Fibroblast of lung (primary cell): ENCODE results near the gene JAKMIP1. TPM values are rescaled to one million over a fixed set of nuclear protein-coding genes. Genes with fewer than 3 reads are reported as not detected.

Experiments used
- DNase-seq, 2 donors: peaks; one replicate each; pipeline versions ENCODE4 v3.0.0 to v3.0.0-alpha.2; 2010; ENCODE audit warnings: low read depth in 2 of 2
- H2AFZ ChIP-seq: 2 replicates; pipeline ENCODE4 v1.5.1; 2012; ENCODE audit warnings: low read length, control low read depth, inconsistent platforms
- H3K27ac ChIP-seq: 2 replicates; pipeline ENCODE4 v1.5.1; 2011; ENCODE audit warnings: low read length, control low read depth; ENCODE audit not compliant: insufficient read depth
- H3K27me3 ChIP-seq: 2 replicates; pipeline ENCODE4 v1.5.1; 2011; ENCODE audit warnings: mild to moderate bottlenecking, low read length; ENCODE audit not compliant: control insufficient read depth, insufficient read depth
- H3K36me3 ChIP-seq: 2 replicates; pipeline ENCODE4 v1.5.1; 2011; ENCODE audit warnings: low read length; ENCODE audit not compliant: control insufficient read depth, insufficient read depth
- H3K4me1 ChIP-seq: 2 replicates; pipeline ENCODE4 v1.5.1; 2011; ENCODE audit warnings: low read length; ENCODE audit not compliant: control insufficient read depth, insufficient read depth; ENCODE audit errors: extremely low read depth
- H3K4me2 ChIP-seq: 2 replicates; pipeline ENCODE4 v1.5.1; 2011; ENCODE audit warnings: low read length, control low read depth; ENCODE audit not compliant: insufficient read depth; ENCODE audit errors: extremely low read depth
- H3K4me3 ChIP-seq, 4 experiments: fragments of 200-600 bp in 1 of 4; sonication (generic) in 1 of 4; replicated peaks in 1 of 4; 2 replicates each; pipeline ENCODE4 v1.5.1; 2011 to 2016; ENCODE audit warnings: low read length in 4 of 4, low read depth in 3 of 4, mild to moderate bottlenecking in 3 of 4, control low read depth in 2 of 4, inconsistent platforms in 1 of 4, mixed read lengths in 1 of 4; ENCODE audit not compliant: insufficient read depth in 1 of 4; ENCODE audit errors: control extremely low read depth in 1 of 4
- H3K79me2 ChIP-seq: 2 replicates; pipeline ENCODE4 v1.5.1; 2012; ENCODE audit warnings: mild to moderate bottlenecking, low read length, inconsistent platforms; ENCODE audit not compliant: control insufficient read depth, insufficient read depth
- H3K9ac ChIP-seq: 2 replicates; pipeline ENCODE4 v1.5.1; 2011; ENCODE audit warnings: mild to moderate bottlenecking, low read length, control low read depth; ENCODE audit not compliant: insufficient read depth
- H3K9me3 ChIP-seq: 2 replicates; pipeline ENCODE4 v1.5.1; 2012; ENCODE audit warnings: low read depth, low read length; ENCODE audit not compliant: control insufficient read depth, insufficient read depth
- H4K20me1 ChIP-seq: 2 replicates; pipeline ENCODE4 v1.5.1; 2011; ENCODE audit warnings: low read length; ENCODE audit not compliant: control insufficient read depth, insufficient read depth; ENCODE audit errors: extremely low read depth
- EZH2 ChIP-seq: IDR thresholded peaks from 2 replicates; pipeline ENCODE4 v1.5.1; 2012; ENCODE audit warnings: low read length, control low read depth, mild to moderate bottlenecking; ENCODE audit errors: missing control alignments
- polyA plus RNA-seq, 2 donors: library from polyadenylated mRNA; depleted of rRNA in 1 of 2; stranded (reverse) in 1 of 2; unstranded in 1 of 2; fragments of >200 nt; gene quantifications; 2 replicates each; pipeline ENCODE4 v1.2.1, GENCODE V29; 2011 to 2012; ENCODE audit warnings: missing spikeins in 1 of 2
- total RNA-seq: library from RNA; depleted of rRNA; stranded (reverse); fragments of >200 nt; gene quantifications from 2 replicates; pipeline ENCODE4 v1.2.1, GENCODE V29; 2014
- TF ChIP-seq, protein P1 (sequence below), 2 donors: IDR thresholded peaks in 1 of 2; conservative IDR thresholded peaks in 1 of 2; 1 replicate in 1 of 2; 2 replicates in 1 of 2; pipeline ENCODE4 v1.5.1; 2011 to 2012; ENCODE audit warnings: low read length in 2 of 2, control low read depth in 1 of 2, inconsistent platforms in 1 of 2, low read depth in 1 of 2, mild to moderate bottlenecking in 1 of 2

The JAKMIP1 gene
- total and polyA plus RNA-seq, 2 donors (not counting 1 experiment from before 2014, with no cell fraction given): not detected

DNA sequence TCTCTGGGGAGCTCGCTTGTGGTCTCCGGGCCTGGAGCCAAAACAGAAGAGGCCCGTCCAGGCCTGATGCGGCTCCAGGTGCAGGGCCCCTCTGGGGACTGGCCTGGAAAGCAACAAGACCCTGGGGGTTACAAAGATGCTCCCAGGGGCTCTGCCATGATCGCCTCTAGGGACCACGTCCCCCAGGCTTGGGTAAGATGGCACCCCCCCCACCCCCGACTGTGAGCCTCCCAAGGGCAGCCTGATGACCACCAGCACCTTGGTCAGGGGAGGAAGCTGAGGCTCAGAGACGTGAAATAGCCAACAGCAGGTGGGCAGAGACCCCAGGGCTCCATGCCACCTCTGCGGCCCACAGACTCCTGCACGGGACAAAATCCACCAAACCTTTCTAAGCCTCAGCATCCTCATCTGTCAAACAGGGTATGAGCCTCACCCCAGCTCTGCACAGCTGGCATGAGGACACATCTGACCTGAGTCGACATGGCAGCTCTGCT is 207.5 kb downstream of the JAKMIP1 start:
- Histone ChIP-seq H3K79me2 (no peaks in the 10 kb centered on the region), H3K4me1 (no peaks in the 10 kb centered on the region), H3K9ac (no peak overlapping the region), H2AFZ (no peak overlapping the region), H3K4me3 (no peak overlapping the region), H3K36me3 (no peaks in the 10 kb centered on the region), H4K20me1 (no peaks in the 10 kb centered on the region), H3K27me3 (no peaks in the 10 kb centered on the region), H3K4me2 (no peak overlapping the region), H3K9me3 (no peaks in the 10 kb centered on the region), H3K27ac (no peak overlapping the region)
- DNase-seq: no peak
- TF ChIP-seq EZH2: no peak
- TF ChIP-seq, protein P1, sequence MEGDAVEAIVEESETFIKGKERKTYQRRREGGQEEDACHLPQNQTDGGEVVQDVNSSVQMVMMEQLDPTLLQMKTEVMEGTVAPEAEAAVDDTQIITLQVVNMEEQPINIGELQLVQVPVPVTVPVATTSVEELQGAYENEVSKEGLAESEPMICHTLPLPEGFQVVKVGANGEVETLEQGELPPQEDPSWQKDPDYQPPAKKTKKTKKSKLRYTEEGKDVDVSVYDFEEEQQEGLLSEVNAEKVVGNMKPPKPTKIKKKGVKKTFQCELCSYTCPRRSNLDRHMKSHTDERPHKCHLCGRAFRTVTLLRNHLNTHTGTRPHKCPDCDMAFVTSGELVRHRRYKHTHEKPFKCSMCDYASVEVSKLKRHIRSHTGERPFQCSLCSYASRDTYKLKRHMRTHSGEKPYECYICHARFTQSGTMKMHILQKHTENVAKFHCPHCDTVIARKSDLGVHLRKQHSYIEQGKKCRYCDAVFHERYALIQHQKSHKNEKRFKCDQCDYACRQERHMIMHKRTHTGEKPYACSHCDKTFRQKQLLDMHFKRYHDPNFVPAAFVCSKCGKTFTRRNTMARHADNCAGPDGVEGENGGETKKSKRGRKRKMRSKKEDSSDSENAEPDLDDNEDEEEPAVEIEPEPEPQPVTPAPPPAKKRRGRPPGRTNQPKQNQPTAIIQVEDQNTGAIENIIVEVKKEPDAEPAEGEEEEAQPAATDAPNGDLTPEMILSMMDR (conservative IDR thresholded peaks at IDR 0.05 in 1 of 2, IDR thresholded peaks at IDR 0.05 in 1 of 2; ENCODE audit: low read depth in 1 of 2, low read length in 2 of 2): no peak

DNA sequence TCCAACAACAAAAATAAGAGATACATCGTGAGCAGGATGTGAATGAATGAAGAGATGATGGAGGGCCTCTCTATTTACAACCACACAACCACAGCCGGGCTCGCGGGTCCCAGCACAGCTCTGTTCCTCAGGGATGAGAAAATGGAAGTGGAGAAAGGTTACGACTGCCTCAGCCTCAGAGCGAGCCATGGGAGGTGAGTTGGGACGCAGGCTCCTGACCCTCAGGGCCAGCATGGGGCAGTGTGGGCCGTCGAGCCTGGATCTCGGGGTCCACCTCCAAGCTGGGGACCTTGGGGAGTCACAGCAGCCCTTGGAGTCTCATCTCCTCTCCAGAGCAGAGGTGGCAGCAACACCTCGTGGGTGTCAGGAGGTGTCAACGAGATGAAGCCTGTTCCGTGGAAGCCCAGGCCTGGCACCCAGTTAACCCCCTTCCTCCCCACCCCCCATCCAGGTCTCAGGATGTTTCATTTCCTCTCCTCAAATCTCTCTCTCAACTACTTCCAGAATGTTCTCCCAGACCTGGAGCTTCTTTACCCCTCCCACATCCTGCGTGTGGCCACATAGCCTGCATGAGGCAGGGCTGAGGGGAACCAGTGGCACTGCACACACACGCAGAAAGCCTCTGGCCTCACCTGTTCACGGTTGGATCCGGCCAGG is 208.1 kb downstream of the JAKMIP1 start:
- Histone ChIP-seq H3K9me3 (no peaks in the 10 kb centered on the region), H3K9ac (no peak overlapping the region), H3K4me1 (no peaks in the 10 kb centered on the region), H3K36me3 (no peaks in the 10 kb centered on the region), H3K27ac (no peak overlapping the region), H3K4me3 (no peak overlapping the region), H3K4me2 (no peak overlapping the region), H3K27me3 (no peaks in the 10 kb centered on the region), H3K79me2 (no peaks in the 10 kb centered on the region), H4K20me1 (no peaks in the 10 kb centered on the region), H2AFZ (no peak overlapping the region)
- DNase-seq: no peak
- TF ChIP-seq, protein P1 (conservative IDR thresholded peaks at IDR 0.05 in 1 of 2, IDR thresholded peaks at IDR 0.05 in 1 of 2; ENCODE audit: low read depth in 1 of 2, low read length in 2 of 2): no peak
- TF ChIP-seq EZH2: no peak

DNA sequence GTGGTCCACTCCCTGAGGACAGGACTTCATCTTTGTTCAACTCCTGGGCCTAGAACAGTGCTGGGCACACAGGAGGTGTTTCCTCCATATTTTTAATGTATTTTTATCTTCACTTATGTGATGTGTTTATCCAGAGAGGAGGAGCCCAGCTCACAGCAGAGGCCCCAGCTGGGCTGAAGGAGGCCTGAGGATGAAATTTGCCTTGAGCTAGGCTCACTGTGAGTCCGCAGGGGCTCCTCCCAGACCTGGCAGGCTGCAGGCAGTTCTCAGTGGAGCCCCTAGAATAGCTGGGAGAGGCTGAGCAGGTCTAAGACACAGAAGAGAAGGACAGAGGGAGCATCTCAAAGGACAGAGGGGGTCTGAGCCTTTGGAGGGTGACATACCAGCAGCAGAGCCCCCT is 208.9 kb downstream of the JAKMIP1 start:
- no peaks in the 10 kb centered on the region for H4K20me1 ChIP-seq
- H3K4me3 ChIP-seq: no peak overlapping the region
- H3K9me3 ChIP-seq: no peaks in the 10 kb centered on the region
- no peak for TF ChIP-seq EZH2
- TF ChIP-seq, protein P1 (conservative IDR thresholded peaks at IDR 0.05 in 1 of 2, IDR thresholded peaks at IDR 0.05 in 1 of 2; ENCODE audit: low read depth in 1 of 2, low read length in 2 of 2): no peak
- H3K27me3 ChIP-seq: no peaks in the 10 kb centered on the region
- no peak overlapping the region for H3K4me2 ChIP-seq
- DNase-seq: no peak
- no peak overlapping the region for H3K9ac ChIP-seq
- no peak overlapping the region for H2AFZ ChIP-seq
- H3K79me2 ChIP-seq: no peaks in the 10 kb centered on the region
- no peaks in the 10 kb centered on the region for H3K4me1 ChIP-seq
- no peaks in the 10 kb centered on the region for H3K36me3 ChIP-seq
- no peak overlapping the region for H3K27ac ChIP-seq
